Suprapubic skin (tissue), 4 donors: ENCODE data around the gene TBXAS1.

ENCODE experiments used
- CTCF ChIP-seq, 2 donors: fragments of 200-600 bp in 1 of 2; fragments of 450-650 bp in 1 of 2; sonication (generic) in 1 of 2; IDR thresholded peaks; one replicate each; pipeline ENCODE4 v1.5.1; 2016 to 2019; ENCODE audit warnings: antibody characterized with exemption in 2 of 2, mild to moderate bottlenecking in 1 of 2, moderate library complexity in 1 of 2
- EP300 ChIP-seq: sonication (generic); formaldehyde crosslinking; IDR thresholded peaks from one replicate; pipeline ENCODE4 v1.6.1; 2017; ENCODE audit warnings: antibody characterized with exemption
- POLR2A ChIP-seq, 2 donors: fragments of 450-650 bp; IDR thresholded peaks; one replicate each; pipeline ENCODE4 v1.6.1; 2017; ENCODE audit warnings: antibody characterized with exemption in 2 of 2, mild to moderate bottlenecking in 2 of 2, moderate library complexity in 2 of 2
- POLR2AphosphoS5 ChIP-seq, 3 donors: sonication (generic); formaldehyde crosslinking; IDR thresholded peaks; one replicate each; pipeline ENCODE4 v1.6.1; 2017; ENCODE audit warnings: antibody characterized with exemption in 3 of 3

GRCh38 chr7:139943401-139943800 is 114.3 kb downstream of the TBXAS1 start:
- TF ChIP-seq CTCF (IDR thresholded peaks at IDR 0.05) (no peak), POLR2AphosphoS5 (IDR thresholded peaks at IDR 0.05) (no peak), EP300 (no peak), POLR2A (IDR thresholded peaks at IDR 0.05) (no peak)
